HCEC 1CT (cell line): ENCODE results near the gene CALCR.
A peak's percentile ranks its signal among the peaks of the same experiment; 100 is the strongest.
"Not testable (repeated sequence)": the region's sequence is repeated elsewhere in the genome, so short reads cannot be mapped to it uniquely, and the experiment has no call there.

Experiments
- DNase-seq: peaks from one replicate; pipeline ENCODE4 v3.0.0-alpha.2; 2017

CALCR gene

GRCh38 chr7:93574646-93575554 lies at the start of gene CALCR:
Gene CALCR, minus strand, starts transcription at chr7:93574724. Its CDS starts 87,743 bp downstream, at chr7:93486981.
- DNase-seq = no peak

GRCh38 chr7:93623816-93624215 lies 49.3 kb upstream of the CALCR start:
- DNase-seq = no peak

GRCh38 chr7:93622036-93623033 lies 47.8 kb upstream of the CALCR start:
- peak; percentile 49 for DNase-seq

- DNase-seq = no peak
These were observed 46.3 kb upstream of the CALCR start for GRCh38 chr7:93620864-93621263.

- peak; percentile 11 for DNase-seq
These were observed 45.5 kb upstream of the CALCR start for GRCh38 chr7:93620057-93620456.

- DNase-seq = no peak
These were observed 26.8 kb upstream of the CALCR start for GRCh38 chr7:93601363-93601762.

- no peak for DNase-seq
These were observed 19.7 kb upstream of the CALCR start for GRCh38 chr7:93594250-93594649.

- DNase-seq = no peak
These were observed 18.2 kb upstream of the CALCR start for GRCh38 chr7:93592588-93593266.

GRCh38 chr7:93591224-93592050 lies 16.9 kb upstream of the CALCR start:
- DNase-seq = not testable (repeated sequence)

GRCh38 chr7:93586479-93586865 lies 11.9 kb upstream of the CALCR start:
- DNase-seq = not testable (repeated sequence)

- not testable (repeated sequence) for DNase-seq
These were observed 11.4 kb upstream of the CALCR start for GRCh38 chr7:93585694-93586478.

GRCh38 chr7:93579431-93579830 lies 4.9 kb upstream of the CALCR start:
- no peak for DNase-seq

- no peak for DNase-seq
These were observed 4.2 kb upstream of the CALCR start for GRCh38 chr7:93578762-93579161.

GRCh38 chr7:93575555-93576399 lies 1.3 kb upstream of the CALCR start:
- DNase-seq = no peak

GRCh38 chr7:93574269-93574645 lies 267 bp downstream of the CALCR start:
- no peak for DNase-seq

GRCh38 chr7:93569189-93569588 lies 5.3 kb downstream of the CALCR start:
- DNase-seq = no peak

- no peak for DNase-seq
These were observed 7.6 kb downstream of the CALCR start for GRCh38 chr7:93566876-93567275.

- DNase-seq = no peak
These were observed 10.9 kb downstream of the CALCR start for GRCh38 chr7:93563584-93563983.

GRCh38 chr7:93562936-93563335 lies 11.6 kb downstream of the CALCR start:
- no peak for DNase-seq

- DNase-seq = no peak
These were observed 12.4 kb downstream of the CALCR start for GRCh38 chr7:93562106-93562505.
